Caco-2 (cell line): ENCODE results near the gene BRAP. TPM values are rescaled to one million over a fixed set of nuclear protein-coding genes. Genes with fewer than 3 reads are reported as not detected.

ENCODE experiments used
- BruUV-seq: library from RNA; stranded (reverse); fragments of 400-500 nt; replicated peaks from 2 replicates; lab custom pipeline; 2021; lab: Mats Ljungman, UMichigan
- CTCF ChIA-PET: fragments of 300-600 bp; sonication (Branson Sonifier 250); formaldehyde crosslinking; loops from one replicate; lab custom pipeline; 2022; ENCODE audit warnings: antibody characterized with exemption; lab: Charles Lee
- POLR2A ChIA-PET: fragments of 300-600 bp; sonication (Branson Sonifier 250); formaldehyde crosslinking; loops from one replicate; lab custom pipeline; 2022; ENCODE audit warnings: antibody characterized with exemption; lab: Charles Lee
- DNase-seq, 2 experiments: peaks; one replicate each; pipeline versions ENCODE4 v3.0.0 to v3.0.0-alpha.2; 2020 to 2022
- H3K27me3 ChIP-seq: replicated peaks from 2 replicates; pipeline ENCODE4 v1.6.0; 2011; ENCODE audit warnings: low read length; ENCODE audit not compliant: control insufficient read depth, insufficient read depth
- H3K36me3 ChIP-seq: 2 replicates; pipeline ENCODE4 v1.5.1; 2011; ENCODE audit warnings: low read length; ENCODE audit not compliant: control insufficient read depth, insufficient read depth
- H3K4me1 ChIP-seq: fragments of 250-450 bp; sonication (Bioruptor Pico); 2 replicates; pipeline ENCODE4 v1.5.1; 2020; ENCODE audit warnings: mild to moderate bottlenecking
- H3K4me3 ChIP-seq: 2 replicates; pipeline ENCODE4 v1.5.1; 2011; ENCODE audit warnings: low read depth, mild to moderate bottlenecking, control low read depth, low read length
- H3K9me3 ChIP-seq: fragments of 250-450 bp; sonication (Bioruptor Pico); 2 replicates; pipeline ENCODE4 v1.5.1; 2020; ENCODE audit warnings: mild to moderate bottlenecking, moderate library complexity
- H3K27ac Mint-ChIP-seq: one replicate; pipeline ENCODE4 v1.8.0; 2022; ENCODE audit warnings: mixed read lengths; ENCODE audit not compliant: unreplicated experiment
- H3K27me3 Mint-ChIP-seq: one replicate; pipeline ENCODE4 v1.8.0; 2022; ENCODE audit warnings: mixed read lengths; ENCODE audit not compliant: insufficient read depth, unreplicated experiment
- H3K36me3 Mint-ChIP-seq: one replicate; pipeline ENCODE4 v1.8.0; 2022; ENCODE audit warnings: mild to moderate bottlenecking, mixed read lengths; ENCODE audit not compliant: insufficient read depth, unreplicated experiment
- H3K4me1 Mint-ChIP-seq: one replicate; pipeline ENCODE4 v1.8.0; 2022; ENCODE audit warnings: low read depth, mixed read lengths; ENCODE audit not compliant: unreplicated experiment
- H3K4me3 Mint-ChIP-seq: one replicate; pipeline ENCODE4 v1.8.0; 2022; ENCODE audit warnings: mild to moderate bottlenecking, moderate library complexity, mixed read lengths; ENCODE audit not compliant: unreplicated experiment
- H3K9me3 Mint-ChIP-seq: one replicate; pipeline ENCODE4 v1.8.0; 2022; ENCODE audit warnings: mixed read lengths; ENCODE audit not compliant: unreplicated experiment
- CTCF ChIP-seq, 2 experiments: fragments of 200-600 bp in 1 of 2; IDR thresholded peaks; 1 replicate in 1 of 2; 2 replicates in 1 of 2; pipeline versions ENCODE4 v1.5.1 to v1.8.0; 2011 to 2022; ENCODE audit warnings: antibody characterized with exemption in 1 of 2, control low read depth in 1 of 2, inconsistent platforms in 1 of 2, low read depth in 1 of 2, low read length in 1 of 2, mild to moderate bottlenecking in 1 of 2, moderate library complexity in 1 of 2; ENCODE audit not compliant: insufficient read depth in 1 of 2, severe bottlenecking in 1 of 2, unreplicated experiment in 1 of 2
- intact Hi-C: fragments of 100-400 bp; cut with micrococcal nuclease; formaldehyde crosslinking; loops from one replicate; pipeline ENCODE4 v1.10.0; 2022; ENCODE audit not compliant: unreplicated experiment
- total RNA-seq: library from RNA; stranded (reverse); gene quantifications from 2 replicates; pipeline ENCODE4 v1.2.3, GENCODE V29; 2022

The BRAP gene
- total RNA-seq, 1 experiment from 2014 or later = 24.6 TPM

GRCh38 chr12:111642681-111643426 is 42.9 kb downstream of the BRAP start:
- ChIA-PET CTCF (no interaction called here), POLR2A (no interaction called here)
- Mint-ChIP-seq H3K27me3 (no peaks in the 10 kb centered on the region), H3K36me3 (peaks cover 66% of the 10 kb centered on the region), H3K27ac (peak overlapping the region; percentile 21), H3K4me3 (no peak overlapping the region), H3K9me3 (no peaks in the 10 kb centered on the region), H3K4me1 (no peaks in the 10 kb centered on the region)
- TF ChIP-seq CTCF (IDR thresholded peaks at IDR 0.05; ENCODE audit: insufficient read depth in 1 of 2, low read depth in 1 of 2, low read length in 1 of 2, severe bottlenecking in 1 of 2, unreplicated experiment in 1 of 2) = no peak
- DNase-seq = no peak
- H3K9me3 ChIP-seq = no peaks in the 10 kb centered on the region
- BruUV-seq = TSS peak; percentile 35
- H3K4me3 ChIP-seq = no peak overlapping the region
- no peaks in the 10 kb centered on the region for H3K27me3 ChIP-seq
- H3K4me1 ChIP-seq = peaks cover 10% of the 10 kb centered on the region; the same call in 1 of the 2 replicates
- intact Hi-C loops = no loop called here
- H3K36me3 ChIP-seq = peaks cover 5% of the 10 kb centered on the region

- peaks cover 4% of the 10 kb centered on the region for H3K4me1 Mint-ChIP-seq
- no TSS peak for BruUV-seq
- no peaks in the 10 kb centered on the region for H3K27me3 Mint-ChIP-seq
- Histone ChIP-seq H3K4me1 (peaks cover 14% of the 10 kb centered on the region; the same call in 1 of the 2 replicates), H3K27me3 (no peaks in the 10 kb centered on the region), H3K4me3 (no peak overlapping the region), H3K9me3 (no peaks in the 10 kb centered on the region), H3K36me3 (peaks cover 2% of the 10 kb centered on the region; the same call in 1 of the 2 replicates)
- no peak overlapping the region for H3K27ac Mint-ChIP-seq
- ChIA-PET POLR2A (no interaction called here), CTCF (interaction anchor here (0.6 kb wide), 1 partner anchor 134 kb away, joined by 3 read pairs; no protein-coding TSS in a partner anchor)
- no peak for DNase-seq
- H3K9me3 Mint-ChIP-seq = no peaks in the 10 kb centered on the region
- H3K36me3 Mint-ChIP-seq = peaks cover 46% of the 10 kb centered on the region
- no peak for TF ChIP-seq CTCF (IDR thresholded peaks at IDR 0.05; ENCODE audit: insufficient read depth in 1 of 2, low read depth in 1 of 2, low read length in 1 of 2, severe bottlenecking in 1 of 2, unreplicated experiment in 1 of 2)
- intact Hi-C loops = no loop called here
- H3K4me3 Mint-ChIP-seq = no peak overlapping the region
These were observed 45.2 kb downstream of the BRAP start for GRCh38 chr12:111640506-111640905.

- H3K9me3 Mint-ChIP-seq = no peaks in the 10 kb centered on the region
- no peaks in the 10 kb centered on the region for H3K27me3 Mint-ChIP-seq
- H3K36me3 ChIP-seq = no peaks in the 10 kb centered on the region
- H3K4me3 Mint-ChIP-seq = no peak overlapping the region
- H3K27ac Mint-ChIP-seq = no peak overlapping the region
- intact Hi-C loops = no loop called here
- POLR2A ChIA-PET = no interaction called here
- peaks cover 4% of the 10 kb centered on the region for H3K4me1 Mint-ChIP-seq
- no TSS peak for BruUV-seq
- peaks cover 10% of the 10 kb centered on the region; the same call in 1 of the 2 replicates for H3K4me1 ChIP-seq
- TF ChIP-seq CTCF (IDR thresholded peaks at IDR 0.05; ENCODE audit: insufficient read depth in 1 of 2, low read depth in 1 of 2, low read length in 1 of 2, severe bottlenecking in 1 of 2, unreplicated experiment in 1 of 2) = no peak
- no peak for DNase-seq
- CTCF ChIA-PET = no interaction called here
- H3K4me3 ChIP-seq = no peak overlapping the region
- no peaks in the 10 kb centered on the region for H3K27me3 ChIP-seq
- peaks cover 39% of the 10 kb centered on the region for H3K36me3 Mint-ChIP-seq
- H3K9me3 ChIP-seq = no peaks in the 10 kb centered on the region
These were observed 47.2 kb downstream of the BRAP start for GRCh38 chr12:111638556-111638955.
